ENCODE results near the gene HYAL2.

DNA sequence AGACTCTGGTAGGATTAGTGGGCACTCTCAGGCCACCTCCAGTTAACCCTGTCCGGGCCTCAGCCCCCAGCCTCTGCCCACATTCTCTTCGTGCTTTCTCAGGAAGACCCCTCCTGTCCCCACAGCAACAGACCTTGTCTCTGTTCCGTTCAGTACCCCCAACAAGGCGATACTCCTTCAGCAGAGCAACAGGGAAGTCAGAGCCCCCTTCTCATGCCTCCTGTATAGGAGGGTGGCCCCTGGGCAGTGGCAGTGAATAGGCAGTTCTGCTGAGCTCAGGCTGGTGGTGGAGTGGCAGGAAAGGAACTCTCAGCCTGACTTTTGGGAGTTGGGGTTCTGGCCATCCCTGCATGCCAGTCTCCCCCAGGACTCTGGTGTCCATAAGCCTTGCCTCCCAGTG lies 53.1 kb downstream of the HYAL2 start:
- no peak for TF ChIP-seq EZH2phosphoT487 (conservative IDR thresholded peaks at IDR 0.05; ENCODE audit: low read length)
- TF ChIP-seq, protein P1, sequence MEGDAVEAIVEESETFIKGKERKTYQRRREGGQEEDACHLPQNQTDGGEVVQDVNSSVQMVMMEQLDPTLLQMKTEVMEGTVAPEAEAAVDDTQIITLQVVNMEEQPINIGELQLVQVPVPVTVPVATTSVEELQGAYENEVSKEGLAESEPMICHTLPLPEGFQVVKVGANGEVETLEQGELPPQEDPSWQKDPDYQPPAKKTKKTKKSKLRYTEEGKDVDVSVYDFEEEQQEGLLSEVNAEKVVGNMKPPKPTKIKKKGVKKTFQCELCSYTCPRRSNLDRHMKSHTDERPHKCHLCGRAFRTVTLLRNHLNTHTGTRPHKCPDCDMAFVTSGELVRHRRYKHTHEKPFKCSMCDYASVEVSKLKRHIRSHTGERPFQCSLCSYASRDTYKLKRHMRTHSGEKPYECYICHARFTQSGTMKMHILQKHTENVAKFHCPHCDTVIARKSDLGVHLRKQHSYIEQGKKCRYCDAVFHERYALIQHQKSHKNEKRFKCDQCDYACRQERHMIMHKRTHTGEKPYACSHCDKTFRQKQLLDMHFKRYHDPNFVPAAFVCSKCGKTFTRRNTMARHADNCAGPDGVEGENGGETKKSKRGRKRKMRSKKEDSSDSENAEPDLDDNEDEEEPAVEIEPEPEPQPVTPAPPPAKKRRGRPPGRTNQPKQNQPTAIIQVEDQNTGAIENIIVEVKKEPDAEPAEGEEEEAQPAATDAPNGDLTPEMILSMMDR (IDR thresholded peaks at IDR 0.05; ENCODE audit: insufficient read depth, low read length, poor library complexity, severe bottlenecking): no peak
